T-helper 2 cell (primary cell): ENCODE data around the gene MICAL2.

Experiments used
- DNase-seq, 5 experiments: peaks; one replicate each; pipeline versions ENCODE4 v3.0.0 to v3.0.0-alpha.2; 2012 to 2022

The MICAL2 gene

GRCh38 chr11:12251666-12252560 lies 141.5 kb downstream of the MICAL2 start:
- DNase-seq = no peak

GRCh38 chr11:12253843-12254281 lies 143.5 kb downstream of the MICAL2 start:
- no peak for DNase-seq

DNA sequence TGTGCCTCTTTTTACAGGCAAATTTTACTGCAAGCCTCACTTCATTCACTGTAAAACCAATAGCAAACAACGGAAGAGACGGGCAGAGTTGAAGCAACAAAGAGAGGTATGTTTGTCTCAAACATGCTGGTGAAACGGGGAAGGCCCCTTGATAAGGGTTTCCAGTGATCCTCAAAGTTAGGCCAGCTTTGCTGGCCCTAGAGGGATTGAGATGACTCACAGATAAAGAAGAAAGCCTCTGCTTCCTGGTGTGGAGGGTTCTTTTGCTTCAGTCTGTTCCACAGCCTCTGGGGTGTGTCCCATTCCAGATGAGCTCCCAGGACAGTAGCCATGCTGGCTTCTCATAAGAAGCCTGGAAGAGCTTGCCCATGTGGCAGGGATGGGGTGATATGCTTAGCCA lies 148.1 kb downstream of the MICAL2 start:
- DNase-seq = no peak

DNA sequence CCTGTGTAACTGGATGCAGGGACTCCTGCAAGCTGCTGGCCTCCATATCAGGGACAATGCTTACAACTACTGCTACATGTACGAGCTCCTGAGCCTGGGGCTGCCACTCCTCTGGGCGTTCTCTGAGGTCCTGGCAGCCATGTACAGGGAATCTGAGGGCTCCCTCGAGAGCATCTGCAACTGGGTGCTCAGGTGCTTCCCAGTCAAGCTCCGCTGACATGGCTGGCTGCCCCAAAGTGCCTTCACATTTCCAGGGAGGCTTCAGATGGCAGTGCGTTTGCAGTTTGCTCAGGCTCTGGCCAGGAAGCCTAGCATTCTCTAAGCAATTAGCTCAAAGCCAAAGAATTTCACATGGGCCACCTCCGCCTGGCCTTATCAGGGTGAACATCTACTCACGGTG lies 149.6 kb downstream of the MICAL2 start:
- no peak for DNase-seq

DNA sequence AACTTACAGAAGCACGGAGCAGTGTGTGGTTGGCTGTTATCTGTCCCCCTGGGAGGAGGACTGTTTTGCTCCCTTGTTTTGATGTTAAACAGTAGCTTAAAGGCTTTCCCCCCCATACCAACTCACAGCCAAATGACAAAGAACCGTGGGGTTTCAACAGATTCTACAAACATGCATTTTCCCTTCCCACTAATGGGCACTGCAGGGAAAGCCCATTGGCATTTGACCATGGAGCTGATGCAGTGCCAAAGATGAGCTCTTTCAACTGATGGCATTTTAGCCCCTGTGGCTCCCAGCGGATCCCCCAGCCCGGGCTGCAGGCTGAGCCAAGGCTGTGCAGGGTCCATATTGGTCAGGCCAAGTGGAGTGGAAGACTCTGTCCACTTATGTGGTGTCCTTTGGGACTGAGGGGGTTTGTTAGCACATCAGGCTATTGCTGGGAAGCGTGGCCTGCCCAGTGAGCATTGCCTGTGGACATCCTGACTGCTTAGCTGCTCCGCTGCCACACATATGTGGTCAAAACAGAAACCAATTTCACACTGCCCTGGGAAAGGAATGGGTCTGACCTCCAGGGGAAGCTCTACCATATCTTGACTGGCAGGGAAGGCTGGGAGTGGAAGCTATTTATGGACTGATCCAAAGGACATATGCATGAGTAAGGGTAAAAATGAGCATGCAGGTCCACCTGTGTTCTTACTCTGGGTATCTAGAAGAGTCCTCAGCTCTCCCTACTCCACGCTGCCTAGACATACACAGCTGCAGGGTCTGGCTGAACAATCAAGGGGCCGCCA lies 150.5 kb downstream of the MICAL2 start:
- no peak for DNase-seq

GRCh38 chr11:12261551-12261950 lies 151.2 kb downstream of the MICAL2 start:
- no peak for DNase-seq

DNA sequence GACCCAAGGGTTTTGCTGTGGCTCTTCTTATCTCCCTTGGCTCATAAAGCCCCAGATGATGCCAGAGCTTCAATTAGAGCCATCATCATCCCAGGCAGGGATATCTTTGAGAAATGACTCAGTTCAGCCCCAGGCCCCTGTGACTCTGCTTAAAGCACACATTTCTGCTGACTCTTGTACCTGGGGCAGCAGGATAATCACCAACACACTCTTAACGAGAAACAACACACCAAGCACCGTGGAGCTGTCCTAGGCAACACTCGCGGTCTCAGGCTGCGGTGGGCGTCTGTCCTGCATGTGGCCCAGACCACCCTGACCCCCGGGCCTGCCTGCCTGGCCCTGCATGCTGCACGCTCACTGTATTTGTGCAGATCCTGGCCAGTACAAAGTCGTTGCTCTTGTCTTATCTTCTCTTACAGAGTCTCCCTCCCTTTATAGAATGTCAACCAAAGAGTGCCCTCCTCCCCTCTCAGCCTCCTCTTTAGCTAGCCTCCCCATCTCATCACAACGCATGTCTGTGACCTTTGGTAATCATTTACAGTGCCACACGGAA lies 152.8 kb downstream of the MICAL2 start:
- no peak for DNase-seq

DNA sequence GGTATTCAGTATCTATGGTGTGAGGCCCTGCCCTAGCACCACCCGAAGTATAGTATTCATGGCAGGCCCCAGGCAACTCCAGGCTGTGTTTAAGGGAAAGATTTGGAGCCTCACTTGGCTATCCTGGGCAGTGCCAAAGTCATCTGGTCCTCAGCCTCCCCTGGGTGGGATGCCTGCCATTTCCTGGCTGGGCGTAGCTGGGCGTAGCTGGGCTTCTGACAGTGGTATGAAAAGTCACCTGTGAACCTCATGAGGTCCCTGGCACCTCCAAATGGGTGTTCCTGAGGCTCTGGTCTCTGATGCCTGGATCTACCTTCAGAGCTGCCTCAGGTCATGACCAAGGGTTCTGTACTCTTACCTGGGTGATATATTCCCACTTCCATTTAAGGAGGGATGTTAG lies 154.0 kb downstream of the MICAL2 start:
- no peak for DNase-seq

GRCh38 chr11:12266132-12266531 lies 155.7 kb downstream of the MICAL2 start:
- DNase-seq = no peak

- no peak for DNase-seq
These were observed 156.6 kb downstream of the MICAL2 start for GRCh38 chr11:12266943-12267342.

- DNase-seq = no peak
These were observed 157.5 kb downstream of the MICAL2 start for GRCh38 chr11:12267921-12268320.

GRCh38 chr11:12269104-12269441 lies 158.7 kb downstream of the MICAL2 start:
- DNase-seq = no peak

- DNase-seq = no peak
These were observed 159.2 kb downstream of the MICAL2 start for GRCh38 chr11:12269446-12270214.

GRCh38 chr11:12270215-12270797 lies 159.9 kb downstream of the MICAL2 start:
- DNase-seq = no peak

DNA sequence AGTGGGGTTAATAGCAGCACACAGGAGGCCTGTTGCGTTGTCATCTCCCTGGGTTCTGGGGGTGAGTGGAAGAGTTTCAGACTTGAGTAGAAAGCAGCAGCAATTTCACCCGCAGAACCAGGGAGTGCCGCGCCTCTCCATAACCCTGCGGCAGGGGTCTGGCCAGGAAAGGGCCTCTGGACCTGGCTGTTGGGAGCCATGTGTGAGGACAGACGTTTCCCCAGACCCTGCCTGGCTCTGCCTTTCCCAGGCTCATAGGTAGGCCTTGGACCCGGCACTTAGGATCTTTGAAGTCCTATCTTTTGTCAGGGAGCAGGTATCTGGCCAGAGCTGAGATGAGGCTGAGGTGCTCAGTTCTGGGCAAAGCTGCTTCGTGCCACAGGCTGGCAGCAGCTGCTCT lies 160.4 kb downstream of the MICAL2 start:
- DNase-seq = no peak

GRCh38 chr11:12271241-12271640 lies 160.9 kb downstream of the MICAL2 start:
- DNase-seq = no peak

- DNase-seq = no peak
These were observed 161.5 kb downstream of the MICAL2 start for GRCh38 chr11:12271826-12272366.

DNA sequence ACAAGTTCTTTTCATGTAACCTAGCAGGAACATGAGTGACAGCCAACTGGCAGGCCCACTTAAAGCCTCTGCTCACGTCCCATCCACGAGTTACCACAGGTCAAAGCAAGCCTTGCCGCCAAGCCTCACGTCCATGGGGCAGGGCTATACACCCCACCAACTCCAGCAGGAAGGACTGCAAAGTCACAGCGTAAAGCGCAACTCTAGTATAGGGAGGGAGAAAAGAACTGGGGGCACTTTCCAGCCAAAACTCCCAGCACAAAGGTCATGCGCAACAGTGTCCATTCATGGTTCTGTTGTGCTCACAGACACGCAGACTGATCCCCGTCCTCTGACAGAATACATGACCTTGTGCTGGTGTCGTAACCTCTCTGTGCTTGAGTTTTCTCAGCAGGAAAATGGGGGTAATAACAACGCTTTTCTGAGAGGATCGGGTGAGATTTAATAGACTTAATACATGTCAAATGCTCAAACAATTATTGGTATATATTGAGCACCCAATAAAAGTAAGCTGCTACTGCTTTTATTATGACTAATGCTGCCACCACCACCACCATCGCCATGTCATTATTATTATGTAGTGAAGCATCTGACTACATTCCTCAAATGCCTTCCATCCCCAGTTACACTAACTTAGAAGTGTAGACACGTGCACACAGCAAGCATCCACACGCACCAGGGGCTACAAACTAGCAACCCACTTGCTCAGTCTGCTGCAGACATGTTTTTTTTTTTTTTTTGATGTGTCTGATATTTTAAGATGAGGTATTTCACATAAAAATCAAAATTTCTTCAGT lies 162.6 kb downstream of the MICAL2 start:
- no peak for DNase-seq

GRCh38 chr11:12273618-12273995 lies 163.2 kb downstream of the MICAL2 start:
- no peak for DNase-seq

DNA sequence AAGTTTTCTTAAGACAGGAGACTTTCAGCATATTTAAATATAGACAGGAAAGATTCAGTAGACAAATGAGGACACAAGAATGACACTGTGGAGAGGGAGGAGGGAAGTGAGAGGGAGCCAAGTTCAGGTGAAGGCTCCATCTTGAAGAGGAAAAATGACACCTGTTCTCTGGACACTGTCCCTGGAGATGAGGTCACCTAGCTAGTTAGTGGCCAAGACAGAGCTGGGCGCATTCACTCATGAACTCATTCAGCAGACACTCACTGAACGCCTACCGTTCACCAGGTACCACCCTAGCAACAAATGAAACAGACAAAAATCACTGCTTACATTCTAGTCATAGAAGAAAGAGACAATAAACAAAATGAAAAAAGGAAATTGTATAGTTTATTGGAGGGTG lies 163.7 kb downstream of the MICAL2 start:
- no peak for DNase-seq

GRCh38 chr11:12274558-12275197 lies 164.3 kb downstream of the MICAL2 start:
- no peak for DNase-seq
